NT2/D1 (cell line): ENCODE results near the gene PIK3CB.

Experiments used
- SUZ12 ChIP-seq: IDR thresholded peaks from 2 replicates; pipeline ENCODE4 v1.6.1; 2011; ENCODE audit not compliant: insufficient read length, insufficient read depth; ENCODE audit errors: extremely low read depth
- YY1 ChIP-seq: IDR thresholded peaks from 2 replicates; pipeline ENCODE4 v1.6.1; 2011; ENCODE audit not compliant: insufficient read length, insufficient read depth
- ZNF274 ChIP-seq: IDR thresholded peaks from 2 replicates; pipeline ENCODE4 v1.6.1; 2011; ENCODE audit warnings: mild to moderate bottlenecking, low read depth, low read length

DNA sequence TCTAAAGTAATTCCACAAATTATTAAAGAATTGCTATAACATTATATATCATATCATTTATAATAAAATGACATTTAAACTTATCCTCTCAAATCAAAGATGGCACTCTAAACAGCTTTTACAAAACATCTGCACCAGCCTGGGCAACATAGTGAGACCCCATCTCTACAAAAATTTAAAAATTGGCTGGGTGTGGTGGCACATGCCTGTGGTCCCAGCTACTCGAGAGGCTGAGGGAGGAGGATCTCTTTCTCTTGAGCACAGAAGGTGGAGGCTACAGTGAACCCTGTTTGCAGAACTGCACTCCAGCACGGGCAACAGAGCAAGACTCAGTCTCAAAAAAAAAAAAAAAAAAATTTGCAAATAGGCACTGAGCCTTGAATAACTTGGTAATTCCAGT, 63.1 kb downstream of the PIK3CB start:
- no peak for TF ChIP-seq YY1
- no peak for TF ChIP-seq ZNF274
- TF ChIP-seq SUZ12: no peak
